Measurements from ENCODE around the gene ABCC5.

The ABCC5 gene

DNA sequence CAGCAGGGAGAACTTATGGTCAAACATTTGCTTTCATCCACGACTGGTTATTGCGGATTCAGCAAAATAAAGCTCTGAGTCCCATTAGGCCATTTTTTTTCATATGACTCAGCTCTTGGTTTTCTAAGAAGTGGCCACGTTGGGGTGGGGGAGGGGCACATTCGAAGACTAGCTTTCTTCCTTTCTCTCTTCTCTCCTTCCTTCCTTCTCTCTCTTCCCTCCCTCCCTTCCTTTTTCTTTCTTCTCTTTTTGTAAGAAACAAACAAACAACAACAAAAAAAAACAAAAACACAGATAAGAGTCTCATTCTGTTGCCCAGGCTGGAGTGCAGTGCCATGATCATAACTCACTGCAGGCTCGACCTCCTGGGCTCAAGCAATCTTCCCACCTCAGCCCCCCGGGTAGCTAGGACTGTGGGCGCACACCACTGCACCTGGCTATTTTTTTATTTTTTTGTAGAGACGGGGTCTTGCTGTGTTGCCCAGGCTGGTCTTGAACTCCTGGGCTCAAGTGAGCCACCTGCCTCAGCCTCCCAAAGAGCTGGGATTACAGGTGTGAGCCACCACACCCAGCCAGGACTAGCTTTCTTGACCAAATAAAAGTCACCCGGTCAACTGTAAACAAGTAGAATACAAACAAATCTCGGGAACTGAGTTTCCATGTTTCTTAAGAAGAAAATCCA is 41.6 kb downstream of the ABCC5 start:
- DNase-seq (ENCODE audit: low read depth in 3 of 3), result no peak

DNA sequence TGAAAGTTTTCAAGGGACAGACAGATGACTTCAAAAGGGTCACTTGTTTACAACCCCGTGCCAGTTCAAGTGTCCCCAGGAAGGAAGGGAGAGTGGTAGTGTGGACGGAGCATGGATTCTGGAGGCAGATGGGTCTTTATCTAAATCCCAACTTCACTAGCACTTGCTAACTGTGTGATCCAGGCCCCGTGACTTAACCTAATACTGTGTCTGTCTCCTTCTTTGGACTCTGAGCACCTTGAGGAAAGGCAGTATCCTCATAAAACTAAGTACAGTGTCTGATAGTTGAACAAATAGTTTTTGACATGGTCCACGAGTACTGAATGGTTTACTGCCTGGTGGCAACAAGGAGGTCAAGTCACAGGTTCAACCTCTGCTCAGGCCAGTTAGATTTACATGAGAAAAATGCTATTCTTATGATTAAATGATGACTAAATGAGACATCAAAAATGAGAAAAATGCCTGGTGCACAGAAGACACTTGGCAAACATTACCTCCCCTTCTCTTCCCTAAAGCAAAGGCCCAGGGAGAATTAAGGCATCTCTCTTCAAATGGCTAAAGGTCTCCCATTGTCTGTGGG is 48.9 kb downstream of the ABCC5 start:
- DNase-seq (ENCODE audit: low read depth in 3 of 3), result no peak

DNA sequence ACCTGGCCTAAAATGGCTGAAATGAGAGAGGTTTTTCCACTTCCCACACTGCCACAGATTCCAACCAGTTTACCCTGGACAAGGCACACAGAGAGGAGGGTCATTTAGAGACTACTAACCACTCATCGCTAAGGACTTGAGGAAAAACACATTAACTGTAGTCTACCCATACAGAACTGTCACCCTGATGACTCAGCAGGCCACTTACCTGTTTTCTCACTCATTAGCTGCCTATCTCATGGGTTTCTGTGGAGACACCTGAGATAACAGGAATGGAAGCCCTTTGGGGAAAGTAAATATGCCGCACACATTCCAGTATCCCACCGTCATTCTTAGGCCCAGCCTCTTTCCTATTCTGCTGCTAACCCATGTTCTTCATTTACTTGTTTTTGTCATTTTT is 50.0 kb downstream of the ABCC5 start:
- no peak for DNase-seq (ENCODE audit: low read depth in 3 of 3)

DNA sequence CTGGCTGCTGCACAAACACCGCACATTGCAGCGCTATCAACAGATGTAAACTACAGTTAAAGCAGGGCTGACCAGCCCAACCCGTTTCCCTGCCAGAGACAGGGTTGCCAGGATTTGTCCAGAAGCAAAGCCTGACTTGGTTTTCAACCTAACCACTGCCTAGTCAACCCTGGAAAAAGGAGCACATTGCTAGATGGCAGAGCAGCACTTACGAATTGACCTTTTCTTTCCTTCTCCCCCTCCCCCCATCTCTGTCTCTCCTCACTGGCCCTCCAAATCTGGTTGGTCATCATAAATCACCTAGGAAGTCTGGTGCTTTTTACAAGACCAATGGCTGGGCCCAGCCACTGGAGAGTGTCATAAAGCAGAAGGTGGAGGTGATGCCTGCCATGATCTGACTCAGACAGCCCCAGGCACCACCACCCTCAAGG is 51.3 kb downstream of the ABCC5 start:
- DNase-seq (ENCODE audit: low read depth in 3 of 3), result no peak

DNA sequence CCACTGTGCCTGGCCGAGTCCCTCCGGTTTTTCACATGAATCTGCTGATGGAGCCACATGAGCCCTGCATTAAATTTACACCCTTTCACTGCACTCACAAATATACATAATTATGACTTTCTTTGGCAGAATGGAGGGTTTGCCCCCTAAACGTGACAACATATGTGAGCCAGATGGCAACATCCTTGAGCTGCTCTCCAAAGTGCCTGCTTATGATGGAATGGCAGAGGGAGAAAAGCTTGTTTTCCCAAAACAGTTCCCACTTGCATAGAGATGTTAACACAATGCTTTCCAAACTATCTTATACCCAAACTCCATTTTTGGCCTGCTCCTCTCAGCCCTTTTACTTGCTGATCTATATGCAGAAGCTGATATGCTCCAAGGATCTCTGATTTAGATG is 54.9 kb downstream of the ABCC5 start:
- no peak for DNase-seq (ENCODE audit: low read depth in 3 of 3)

DNA sequence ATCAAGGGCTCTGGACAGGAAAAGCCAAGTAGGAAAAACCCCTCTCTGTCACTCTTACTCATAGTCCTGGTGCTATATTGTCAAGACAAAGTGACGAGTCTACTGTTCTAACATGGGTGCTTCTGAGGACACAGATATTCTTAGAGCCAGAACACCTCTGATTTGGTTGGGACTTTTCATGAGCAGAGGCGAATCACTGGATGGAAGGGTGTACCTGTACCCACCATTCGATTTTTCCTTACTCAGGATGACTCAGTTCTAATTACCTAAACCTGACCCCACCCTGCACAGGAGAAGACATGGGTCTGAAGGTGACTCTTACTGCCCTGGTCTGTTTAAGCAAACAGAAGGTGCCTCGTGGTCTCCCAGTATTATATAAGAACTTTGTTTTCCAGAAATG is 58.5 kb downstream of the ABCC5 start:
- no peak for DNase-seq (ENCODE audit: low read depth in 3 of 3)

DNA sequence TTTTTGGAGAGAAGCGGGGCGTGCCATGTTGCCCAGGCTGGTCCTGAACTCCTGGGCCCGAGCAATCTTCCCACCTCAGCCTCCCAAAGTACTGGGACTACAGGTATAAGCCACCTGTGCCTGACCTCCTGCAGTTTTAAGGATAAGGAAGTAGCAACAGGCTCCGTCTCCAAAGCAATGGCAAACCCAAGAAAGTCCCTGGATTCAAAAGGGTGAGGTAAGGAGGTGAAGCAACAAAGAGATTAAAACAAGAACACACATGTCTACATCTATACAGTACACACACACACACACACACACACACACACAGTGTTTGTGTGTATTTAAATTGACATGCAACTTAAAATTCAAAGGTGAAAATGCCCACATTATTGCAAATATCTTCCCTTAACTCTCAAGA is 58.9 kb downstream of the ABCC5 start:
- no peak for DNase-seq (ENCODE audit: low read depth in 3 of 3)

DNA sequence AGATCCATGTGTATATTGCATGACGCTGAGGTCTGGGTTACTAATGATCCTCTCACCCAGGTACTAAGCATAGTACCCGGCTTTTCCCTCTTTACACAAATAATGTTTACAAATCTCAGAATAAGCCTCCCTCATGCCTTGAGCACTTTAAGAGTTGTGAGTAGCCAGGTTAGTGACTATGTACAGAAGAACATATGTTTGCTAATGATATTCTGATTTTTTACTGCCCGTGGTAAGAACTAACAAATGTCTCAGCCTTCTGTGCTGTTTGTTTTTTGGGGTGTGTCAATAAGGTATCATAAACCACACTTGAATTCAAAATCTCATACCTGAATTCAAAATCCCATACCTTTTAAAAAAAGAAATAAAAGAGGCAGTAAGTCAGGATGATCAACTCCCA is 59.5 kb downstream of the ABCC5 start:
- no peak for DNase-seq (ENCODE audit: low read depth in 3 of 3)

DNA sequence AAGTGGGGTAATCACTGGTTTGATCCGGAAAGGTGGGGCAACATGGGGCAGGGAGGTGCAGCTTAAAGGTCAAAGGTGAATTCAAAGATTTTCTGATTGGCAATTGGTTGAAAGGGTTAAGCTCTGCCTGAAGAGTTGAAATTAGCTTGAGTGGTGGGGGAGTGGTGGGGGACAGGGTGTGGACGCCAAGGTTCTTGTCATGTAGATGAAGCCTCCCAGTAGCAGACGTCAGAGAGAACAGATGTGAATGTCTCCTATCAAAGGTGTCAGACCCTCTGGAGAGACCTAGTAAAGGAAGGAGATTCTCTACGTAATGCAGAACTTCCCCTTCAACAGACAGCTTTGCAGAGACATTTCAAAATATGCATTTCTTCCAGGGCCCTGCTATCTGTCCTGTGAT is 62.8 kb downstream of the ABCC5 start:
- DNase-seq (ENCODE audit: low read depth in 3 of 3), result no peak

DNA sequence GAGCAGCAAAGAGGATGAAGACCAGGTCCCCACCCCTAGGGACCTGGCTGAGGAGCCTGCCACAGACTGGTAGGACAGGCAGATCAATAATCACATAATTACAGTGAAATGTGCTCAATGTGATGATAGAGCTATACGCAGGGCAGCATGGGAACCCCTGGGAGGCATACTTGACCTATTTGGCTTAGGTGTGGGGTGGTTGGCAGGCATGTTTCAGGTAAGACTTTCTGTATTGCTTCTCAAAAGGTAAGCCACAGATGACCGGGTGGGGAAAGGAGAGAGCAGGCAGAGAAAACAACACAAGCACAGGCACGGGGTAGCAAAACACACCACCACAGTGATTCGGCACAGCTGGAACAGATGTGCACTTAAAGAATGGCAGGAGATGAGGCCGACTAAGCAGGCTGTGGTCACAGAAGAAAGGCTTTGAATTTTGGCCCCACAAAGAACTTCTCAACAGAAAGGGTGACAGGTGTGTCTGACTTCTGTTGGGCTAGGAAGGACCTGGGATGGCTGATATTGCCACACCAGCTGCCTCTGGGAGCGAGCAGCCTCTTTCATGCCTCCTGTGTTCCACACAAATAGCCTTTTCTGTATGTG is 64.1 kb downstream of the ABCC5 start:
- DNase-seq (ENCODE audit: low read depth in 3 of 3), result no peak

DNA sequence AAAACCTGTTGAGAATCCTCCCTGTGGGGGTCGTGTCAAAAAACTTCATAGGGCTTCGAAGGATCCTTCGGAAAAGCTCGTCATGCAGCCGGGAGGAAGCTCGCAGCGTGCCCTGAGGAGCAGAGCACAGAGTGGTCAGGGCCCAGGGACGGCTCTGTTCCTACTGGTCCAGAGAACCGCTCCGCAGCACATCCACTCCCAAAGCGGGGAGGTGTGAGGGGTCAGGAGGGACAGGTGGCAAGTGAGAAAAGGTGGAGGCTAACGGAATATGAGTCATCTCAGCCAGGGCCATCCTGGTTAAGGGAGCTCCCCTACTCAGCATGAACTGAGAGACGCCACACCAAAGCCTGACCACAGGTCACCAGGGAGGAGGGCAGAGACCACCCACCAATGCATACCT is 66.2 kb downstream of the ABCC5 start:
- DNase-seq (ENCODE audit: low read depth in 3 of 3), result no peak

DNA sequence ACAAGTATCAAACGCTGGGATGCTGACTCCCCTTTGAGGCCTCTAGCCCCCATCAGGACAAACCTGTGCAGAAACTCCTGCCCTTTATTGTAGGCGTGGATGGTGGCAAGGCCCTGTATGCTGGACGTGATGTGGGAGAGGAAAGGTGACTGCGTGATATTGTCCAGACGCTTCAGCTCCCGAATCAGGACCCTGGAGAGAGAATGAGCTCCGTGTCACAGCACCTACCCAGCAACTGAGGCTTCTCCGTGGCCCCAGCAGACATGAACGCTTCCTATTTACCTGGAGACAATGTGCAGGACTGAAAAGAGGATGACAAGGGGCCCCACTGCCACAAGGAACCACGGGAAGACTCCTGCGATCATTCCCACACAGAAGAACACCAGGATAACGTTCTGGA is 68.0 kb downstream of the ABCC5 start:
- no peak for DNase-seq (ENCODE audit: low read depth in 3 of 3)

DNA sequence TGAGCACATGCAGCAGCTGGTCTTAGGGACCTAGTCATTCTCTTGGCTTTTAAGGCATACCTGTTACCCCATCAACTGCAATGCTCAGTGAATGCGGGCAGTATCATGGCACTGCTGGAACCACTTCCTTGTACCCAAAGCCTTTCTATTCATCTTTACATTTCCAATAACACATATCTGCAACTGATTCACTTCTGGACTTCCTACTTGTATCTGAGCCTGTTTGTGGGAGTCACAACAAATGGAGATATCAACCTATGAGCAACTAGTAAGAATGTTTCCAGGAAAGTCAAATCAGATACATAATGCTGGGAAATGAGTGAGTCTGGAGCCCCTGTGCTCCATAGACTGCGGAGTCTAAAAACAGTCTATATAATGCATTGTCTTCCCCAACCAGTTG is 71.6 kb downstream of the ABCC5 start:
- DNase-seq (ENCODE audit: low read depth in 3 of 3), result no peak

DNA sequence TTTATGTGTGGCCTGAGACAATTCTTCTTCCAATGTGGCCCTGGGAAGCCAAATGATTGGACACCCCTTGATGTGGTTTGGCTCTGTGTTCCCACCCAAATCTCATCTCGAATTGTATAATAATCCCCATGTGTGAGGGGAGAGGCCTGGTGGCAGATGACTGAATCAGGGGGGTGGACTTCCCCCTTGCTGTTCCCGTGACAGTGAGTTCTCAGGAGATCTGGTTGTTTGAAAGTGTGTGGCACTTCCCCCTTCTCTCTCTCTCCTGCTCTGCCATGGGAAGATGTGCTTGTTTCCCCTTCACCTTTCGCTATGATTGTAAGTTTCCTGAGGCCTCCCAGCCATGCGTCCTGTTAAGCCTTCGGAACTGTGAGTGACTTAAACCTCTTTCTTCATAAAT is 72.9 kb downstream of the ABCC5 start:
- no peak for DNase-seq (ENCODE audit: low read depth in 3 of 3)

DNA sequence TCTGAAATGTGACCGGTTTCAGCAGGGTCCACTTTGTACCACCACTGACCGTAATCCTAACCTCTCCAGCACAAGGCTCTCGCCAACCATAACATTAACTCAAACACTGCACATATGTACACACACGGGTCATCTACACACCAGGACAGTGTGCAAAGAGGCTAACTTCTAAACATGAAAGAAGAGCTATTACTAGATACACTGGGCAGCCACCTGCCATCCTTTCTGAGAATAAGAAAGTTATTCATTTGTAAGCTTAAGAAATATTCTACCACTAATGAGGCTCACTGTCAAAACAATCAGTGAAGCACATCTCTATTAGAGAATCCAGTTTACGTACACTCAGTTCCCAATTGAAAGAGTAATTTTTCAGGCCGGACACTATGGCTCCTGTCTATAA is 73.9 kb downstream of the ABCC5 start:
- DNase-seq (ENCODE audit: low read depth in 3 of 3), result no peak

DNA sequence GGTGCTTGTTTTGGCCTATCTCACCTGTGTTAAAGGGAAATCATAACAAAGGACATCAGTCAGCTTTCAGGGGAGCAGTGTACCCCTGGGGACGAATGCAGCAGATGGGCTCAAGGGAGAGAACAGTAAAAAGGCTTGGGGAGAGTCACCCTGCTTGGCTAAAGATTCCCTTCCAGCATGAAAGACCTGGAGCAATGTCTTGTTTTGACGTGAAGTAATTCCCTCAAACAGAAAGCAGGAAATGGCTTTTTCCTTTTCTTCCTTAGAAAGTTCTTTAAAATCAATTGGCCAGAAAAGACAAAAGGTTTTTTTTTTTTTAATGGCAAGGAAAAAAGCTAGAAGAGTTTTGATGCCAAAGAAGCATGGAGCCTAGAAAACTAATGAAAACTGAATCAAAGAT is 76.5 kb downstream of the ABCC5 start:
- no peak for DNase-seq (ENCODE audit: low read depth in 3 of 3)

DNA sequence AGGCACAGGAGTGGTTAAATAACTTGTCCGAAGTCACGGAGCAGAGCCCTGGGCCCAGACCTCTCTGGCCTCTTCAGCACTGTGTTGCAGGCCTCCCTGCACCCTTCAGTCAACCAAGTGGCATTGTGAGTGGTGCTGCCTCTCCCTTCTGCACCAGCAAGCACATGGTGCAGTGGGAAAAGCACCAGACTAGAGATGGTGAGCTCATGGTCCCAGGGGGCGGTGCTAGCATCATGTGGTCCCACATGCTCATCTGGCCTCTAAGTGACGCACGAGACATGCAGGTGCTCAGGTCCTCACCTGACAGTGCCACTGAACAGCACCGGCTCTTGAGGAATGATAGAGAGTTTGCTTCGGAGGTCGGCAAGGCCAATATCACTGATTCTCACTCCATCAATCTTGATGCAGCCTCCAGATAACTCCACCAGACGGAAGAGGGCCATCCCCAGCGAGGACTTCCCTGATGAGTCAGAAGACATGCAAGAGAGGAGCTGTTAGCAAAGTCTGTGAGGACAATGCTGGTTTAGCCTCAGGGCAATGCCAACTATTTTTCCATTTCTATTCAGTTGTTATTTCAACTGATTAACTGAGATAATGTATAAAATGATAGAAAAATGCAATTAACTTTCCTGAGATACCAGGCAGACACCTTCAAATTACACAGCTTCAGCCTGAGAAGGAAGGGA is 79.9 kb downstream of the ABCC5 start:
- DNase-seq (ENCODE audit: low read depth in 3 of 3), result no peak

DNA sequence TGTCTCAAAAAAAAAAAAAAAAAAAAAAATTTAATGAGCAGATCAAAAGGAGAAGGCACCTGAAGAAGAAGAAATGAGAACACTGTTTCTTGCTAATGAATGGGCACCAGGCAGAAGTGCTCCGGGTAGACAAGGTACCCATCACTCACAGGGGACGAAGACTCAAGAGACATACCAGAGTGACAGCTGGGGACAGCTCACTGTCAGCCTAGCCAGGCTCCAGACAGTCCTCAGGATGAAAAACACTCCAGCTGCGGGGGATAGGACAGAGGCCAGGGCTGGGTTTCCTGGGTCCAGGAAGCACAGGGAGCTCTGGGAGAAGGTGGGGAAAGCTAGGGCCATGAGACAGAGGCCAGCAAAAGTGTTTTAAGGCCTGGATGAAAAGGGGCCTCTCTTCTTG is 84.5 kb downstream of the ABCC5 start:
- DNase-seq (ENCODE audit: low read depth in 3 of 3), result no peak

DNA sequence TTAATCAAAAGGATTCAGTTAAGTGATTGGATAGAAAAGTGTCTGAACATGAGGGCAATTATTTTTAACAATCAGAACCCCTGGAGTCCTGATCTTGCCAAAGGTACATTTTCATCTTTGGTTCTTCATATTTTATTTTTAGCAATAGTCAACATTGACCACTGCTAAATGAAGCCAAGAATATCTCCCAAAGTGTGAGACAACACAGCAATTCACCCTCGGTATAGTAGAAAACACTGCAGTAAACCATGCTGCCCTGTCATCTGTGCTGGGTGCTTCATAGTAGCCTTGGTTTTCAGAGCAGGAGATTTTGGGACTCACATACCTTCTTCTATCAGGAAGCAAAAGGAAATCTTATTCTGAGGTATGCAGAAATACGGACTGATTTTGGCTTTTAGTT is 85.8 kb downstream of the ABCC5 start:
- DNase-seq (ENCODE audit: low read depth in 3 of 3), result no peak

DNA sequence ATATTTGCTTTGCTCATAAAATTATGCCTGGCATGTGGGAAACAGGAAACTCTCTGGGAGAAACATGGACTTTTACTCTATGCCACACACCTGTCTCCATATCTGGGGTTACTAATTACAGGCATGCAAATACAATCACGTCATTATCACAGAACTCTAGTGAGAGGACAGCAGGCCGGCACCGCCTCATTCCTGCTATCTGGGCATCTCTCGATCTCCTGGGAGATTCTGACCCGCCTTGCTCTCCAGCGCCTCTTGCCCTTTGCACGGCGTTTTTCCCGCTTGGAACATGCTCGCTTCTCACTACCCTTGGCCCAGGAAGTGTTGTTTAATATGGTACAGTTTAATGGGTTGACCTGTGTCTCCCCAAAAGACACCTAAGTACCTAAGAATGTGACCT is 87.6 kb downstream of the ABCC5 start:
- no peak for DNase-seq (ENCODE audit: low read depth in 3 of 3)

DNA sequence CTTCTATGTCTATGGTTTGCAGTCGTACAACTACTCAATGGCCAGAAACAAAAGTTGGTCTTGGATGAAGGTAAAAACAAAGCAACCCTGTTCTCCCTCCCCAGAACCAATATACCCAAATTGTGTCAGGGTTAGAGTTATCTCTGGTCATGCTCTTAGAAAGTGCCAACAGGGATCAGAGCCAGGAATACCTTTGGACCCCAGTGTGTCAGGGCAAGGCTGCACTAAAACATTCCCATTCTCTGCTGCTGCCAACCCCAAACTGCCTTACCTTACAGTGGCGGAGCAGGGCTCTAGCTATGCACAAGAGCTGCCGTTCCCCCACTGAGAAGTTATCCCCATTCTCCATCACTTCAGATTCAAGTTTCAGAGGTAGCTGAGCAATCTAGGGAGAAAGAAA is 90.6 kb downstream of the ABCC5 start:
- no peak for DNase-seq (ENCODE audit: low read depth in 3 of 3)

DNA sequence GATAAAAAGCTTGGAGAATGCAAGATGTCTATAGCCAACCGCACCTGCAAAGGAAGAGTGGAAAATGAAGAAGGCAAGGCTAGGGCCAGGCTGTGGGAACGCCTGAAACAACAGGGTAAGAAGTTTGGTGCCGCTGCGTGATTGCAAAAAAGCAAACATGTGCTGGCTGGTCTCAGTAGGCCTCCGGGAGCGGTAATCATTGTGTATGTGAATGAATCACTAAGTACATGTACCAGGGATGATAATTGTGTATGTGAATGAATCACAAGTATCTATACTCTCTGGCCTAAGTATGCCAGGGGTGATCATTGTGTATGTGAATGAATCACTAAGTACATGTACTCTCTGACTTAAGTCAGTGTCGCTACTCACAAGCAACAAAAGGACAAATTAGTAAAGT is 92.7 kb downstream of the ABCC5 start:
- no peak for DNase-seq (ENCODE audit: low read depth in 3 of 3)

DNA sequence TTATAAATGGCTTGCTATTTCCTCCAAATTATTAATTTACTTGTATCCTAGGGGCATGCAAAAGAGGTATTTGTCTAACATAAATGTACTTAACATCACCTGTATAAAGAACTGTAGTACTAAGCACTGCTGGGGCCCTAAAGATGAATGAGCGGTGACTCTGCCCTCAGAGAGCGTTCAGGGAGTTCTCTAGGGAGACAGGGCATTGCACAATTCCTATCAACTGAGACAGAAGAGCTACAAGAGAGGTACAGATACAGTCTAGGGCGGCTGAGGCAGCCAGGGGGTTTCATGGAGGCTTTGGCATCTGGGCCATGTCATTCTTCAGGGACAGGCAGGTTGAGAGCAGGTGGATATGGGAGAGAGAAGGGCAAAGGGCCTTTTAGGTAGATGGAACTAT is 93.1 kb downstream of the ABCC5 start:
- no peak for DNase-seq (ENCODE audit: low read depth in 3 of 3)
